BE2C (cell line): Measurements from ENCODE around the gene MCM5.
"Not testable (repeated sequence)": the region's sequence is repeated elsewhere in the genome, so short reads cannot be mapped to it uniquely, and the experiment has no call there.

ENCODE experiments used
- DNase-seq: peaks from one replicate; pipeline ENCODE4 v3.0.0-alpha.2; 2020
- H3K27me3 ChIP-seq: fragments of 250-450 bp; sonication (Bioruptor Pico); 2 replicates; pipeline ENCODE4 v1.5.1; 2020; ENCODE audit warnings: mild to moderate bottlenecking
- H3K36me3 ChIP-seq: fragments of 250-450 bp; sonication (Bioruptor Pico); 2 replicates; pipeline ENCODE4 v1.5.1; 2020; ENCODE audit warnings: mild to moderate bottlenecking
- H3K4me1 ChIP-seq: fragments of 250-450 bp; sonication (Bioruptor Pico); 2 replicates; pipeline ENCODE4 v1.5.1; 2020
- H3K4me3 ChIP-seq: 2 replicates; pipeline ENCODE4 v1.5.1; 2011; ENCODE audit warnings: low read depth, low read length
- H3K9me3 ChIP-seq: fragments of 250-450 bp; sonication (Bioruptor Pico); 2 replicates; pipeline ENCODE4 v1.5.1; 2020
- TF ChIP-seq, protein P1 (sequence below): IDR thresholded peaks from 2 replicates; pipeline ENCODE4 v1.5.1; 2012; ENCODE audit warnings: mild to moderate bottlenecking, low read depth, low read length

MCM5 gene

DNA sequence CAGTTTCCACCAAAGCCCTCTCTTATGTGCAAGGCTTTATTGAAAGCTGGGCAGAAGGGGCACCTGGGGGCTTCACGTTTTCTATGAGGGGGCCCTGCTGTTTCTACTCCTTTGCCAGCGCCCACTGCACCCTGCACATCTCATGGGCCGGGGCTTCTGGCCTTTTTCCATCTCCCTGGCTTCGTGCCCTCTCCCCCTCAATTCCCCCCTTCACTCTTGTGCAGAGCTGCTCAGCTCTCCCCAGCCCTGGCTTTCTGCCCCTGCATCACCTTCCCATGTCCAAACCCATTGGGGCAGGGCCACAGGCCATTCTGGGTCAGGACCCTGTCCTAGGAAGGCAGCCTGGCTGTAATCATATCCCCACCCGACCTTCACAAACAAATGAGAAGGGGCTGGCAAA lies 36.5 kb downstream of the MCM5 start:
- peaks cover 30% of the 10 kb centered on the region for H3K36me3 ChIP-seq
- no peaks in the 10 kb centered on the region for H3K27me3 ChIP-seq
- H3K4me1 ChIP-seq: no peaks in the 10 kb centered on the region
- peaks cover 5% of the 10 kb centered on the region; the same call in 1 of the 2 replicates for H3K9me3 ChIP-seq
- H3K4me3 ChIP-seq: no peak overlapping the region
- TF ChIP-seq, protein P1, sequence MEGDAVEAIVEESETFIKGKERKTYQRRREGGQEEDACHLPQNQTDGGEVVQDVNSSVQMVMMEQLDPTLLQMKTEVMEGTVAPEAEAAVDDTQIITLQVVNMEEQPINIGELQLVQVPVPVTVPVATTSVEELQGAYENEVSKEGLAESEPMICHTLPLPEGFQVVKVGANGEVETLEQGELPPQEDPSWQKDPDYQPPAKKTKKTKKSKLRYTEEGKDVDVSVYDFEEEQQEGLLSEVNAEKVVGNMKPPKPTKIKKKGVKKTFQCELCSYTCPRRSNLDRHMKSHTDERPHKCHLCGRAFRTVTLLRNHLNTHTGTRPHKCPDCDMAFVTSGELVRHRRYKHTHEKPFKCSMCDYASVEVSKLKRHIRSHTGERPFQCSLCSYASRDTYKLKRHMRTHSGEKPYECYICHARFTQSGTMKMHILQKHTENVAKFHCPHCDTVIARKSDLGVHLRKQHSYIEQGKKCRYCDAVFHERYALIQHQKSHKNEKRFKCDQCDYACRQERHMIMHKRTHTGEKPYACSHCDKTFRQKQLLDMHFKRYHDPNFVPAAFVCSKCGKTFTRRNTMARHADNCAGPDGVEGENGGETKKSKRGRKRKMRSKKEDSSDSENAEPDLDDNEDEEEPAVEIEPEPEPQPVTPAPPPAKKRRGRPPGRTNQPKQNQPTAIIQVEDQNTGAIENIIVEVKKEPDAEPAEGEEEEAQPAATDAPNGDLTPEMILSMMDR: no peak
- no peak for DNase-seq

DNA sequence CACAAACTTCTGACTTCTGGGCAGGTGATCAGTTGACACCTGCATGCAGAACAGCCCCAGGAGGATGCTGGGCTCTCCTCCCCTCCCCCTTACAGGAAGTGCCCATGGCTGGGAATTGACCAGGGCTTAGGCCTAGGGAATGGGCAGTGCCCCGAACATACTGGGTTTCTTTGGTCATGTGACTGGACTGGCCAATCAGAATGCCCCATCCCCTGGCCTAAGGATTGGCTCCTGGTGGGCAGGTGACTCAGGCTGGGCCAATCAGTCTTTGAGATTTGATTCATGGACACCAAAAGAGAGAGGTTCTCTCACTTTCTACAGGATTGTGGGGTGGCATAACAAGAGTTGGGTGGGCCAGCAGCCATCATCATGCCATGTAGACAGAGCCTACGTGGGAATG lies 37.1 kb downstream of the MCM5 start:
- Histone ChIP-seq H3K36me3 (peaks cover 25% of the 10 kb centered on the region), H3K9me3 (peaks cover 5% of the 10 kb centered on the region; the same call in 1 of the 2 replicates), H3K4me3 (no peak overlapping the region), H3K4me1 (no peaks in the 10 kb centered on the region), H3K27me3 (no peaks in the 10 kb centered on the region)
- peak; percentile 55 for DNase-seq
- TF ChIP-seq, protein P1: no peak

DNA sequence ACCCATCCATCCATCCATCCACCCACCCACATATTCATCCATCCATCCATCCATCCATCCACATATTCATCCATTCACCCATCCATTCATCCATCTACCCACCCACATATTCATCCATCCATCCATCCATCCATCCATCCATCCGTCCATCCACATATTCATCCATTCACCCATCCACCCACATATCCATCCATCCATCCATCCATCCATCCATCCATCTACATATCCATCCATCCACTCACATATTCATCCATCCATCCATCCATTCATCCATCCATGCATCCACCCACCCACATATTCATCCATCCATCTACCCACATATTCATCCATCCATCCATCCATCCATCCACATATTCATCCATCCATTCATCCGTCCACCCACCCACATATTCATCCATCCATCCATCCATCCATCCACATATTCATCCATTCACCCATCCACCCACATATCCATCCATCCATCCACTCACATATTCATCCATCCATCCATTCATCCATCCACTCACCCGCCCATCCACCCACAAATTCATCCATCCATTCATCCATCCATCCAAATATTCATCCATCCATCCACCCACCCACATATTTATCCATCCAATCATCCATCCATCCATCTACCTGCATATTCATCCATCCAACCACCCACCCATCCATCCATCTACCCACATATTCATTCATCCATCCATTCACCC lies 38.9 kb downstream of the MCM5 start:
- DNase-seq, H3K9me3 ChIP-seq, H3K36me3 ChIP-seq, H3K27me3 ChIP-seq, H3K4me3 ChIP-seq, H3K4me1 ChIP-seq: not testable (repeated sequence)

DNA sequence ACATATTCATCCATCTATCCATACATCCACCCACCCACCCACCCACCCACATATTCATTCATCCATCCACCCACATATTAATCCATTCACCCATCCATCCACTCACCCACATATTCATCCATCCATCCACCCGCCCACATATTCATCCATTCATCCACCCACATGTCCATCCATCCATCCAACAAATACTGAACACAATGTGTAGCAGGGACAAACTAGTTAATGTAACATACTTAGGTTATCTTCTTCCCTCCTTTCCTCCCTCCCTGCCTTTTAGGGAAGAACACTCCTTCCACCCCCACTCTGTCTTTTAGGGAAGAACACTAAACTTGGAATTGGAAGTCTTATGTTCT lies 39.4 kb downstream of the MCM5 start:
- TF ChIP-seq, protein P1: no peak
- Histone ChIP-seq H3K4me1 (no peaks in the 10 kb centered on the region), H3K36me3 (peaks cover 4% of the 10 kb centered on the region), H3K9me3 (no peaks in the 10 kb centered on the region), H3K27me3 (no peaks in the 10 kb centered on the region), H3K4me3 (no peak overlapping the region)
- DNase-seq: no peak

DNA sequence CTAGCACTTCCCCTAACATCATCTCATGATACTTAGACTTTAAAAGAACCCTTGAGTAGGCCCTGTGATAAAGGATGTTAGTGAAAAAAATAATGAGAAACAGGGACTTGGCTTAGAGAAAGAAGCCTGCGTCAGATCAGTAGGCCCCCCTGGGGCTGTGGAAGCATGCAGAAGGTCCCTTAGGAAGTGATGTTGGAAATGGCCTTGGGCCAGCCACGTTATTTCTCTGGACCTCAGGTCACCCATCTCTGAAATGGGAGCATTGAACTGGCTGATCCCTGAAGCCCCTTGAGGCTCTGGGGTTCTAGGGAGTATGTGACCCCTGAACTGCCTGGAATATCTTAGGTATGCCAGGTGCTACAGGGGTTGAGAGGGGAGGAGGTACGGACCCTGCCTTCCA lies 40.2 kb downstream of the MCM5 start:
- TF ChIP-seq, protein P1: no peak
- H3K36me3 ChIP-seq: no peaks in the 10 kb centered on the region
- DNase-seq: no peak
- H3K27me3 ChIP-seq: no peaks in the 10 kb centered on the region
- H3K9me3 ChIP-seq: no peaks in the 10 kb centered on the region
- H3K4me1 ChIP-seq: no peaks in the 10 kb centered on the region
- H3K4me3 ChIP-seq: no peak overlapping the region

DNA sequence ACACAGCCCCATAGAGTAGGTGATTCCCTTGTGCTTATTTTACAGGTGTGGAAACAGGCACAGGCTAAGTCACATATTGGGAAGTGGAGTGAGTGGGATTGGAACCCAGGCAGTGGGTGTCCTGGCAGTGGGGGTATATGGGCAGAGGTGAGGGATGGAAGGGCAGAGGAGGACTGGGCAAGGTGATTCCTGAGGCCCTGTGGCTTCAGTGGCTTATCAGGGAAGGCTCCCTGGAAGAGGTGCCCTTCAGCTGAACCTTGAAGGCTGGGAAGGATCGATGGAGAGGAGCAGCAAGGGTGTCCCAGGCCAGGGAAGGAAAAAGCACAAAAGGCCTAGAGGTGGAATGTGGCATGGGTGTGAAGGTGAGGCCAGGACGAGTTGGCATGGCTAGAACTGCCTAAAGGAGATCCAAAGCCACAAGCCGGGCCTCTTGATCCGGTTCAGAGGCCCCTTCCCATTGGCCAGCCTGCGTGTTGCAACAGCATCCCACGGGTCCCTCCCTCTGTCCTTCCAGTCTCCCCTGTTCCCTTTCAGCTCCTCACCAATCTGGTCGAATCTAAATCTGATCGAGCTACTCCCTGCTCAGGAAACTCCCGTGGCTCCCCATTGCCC lies 41.7 kb downstream of the MCM5 start:
- no peaks in the 10 kb centered on the region for H3K27me3 ChIP-seq
- no peak overlapping the region for H3K4me3 ChIP-seq
- no peaks in the 10 kb centered on the region; the same call in 1 of the 2 replicates for H3K4me1 ChIP-seq
- TF ChIP-seq, protein P1: no peak
- DNase-seq: no peak
- no peaks in the 10 kb centered on the region for H3K9me3 ChIP-seq
- no peaks in the 10 kb centered on the region for H3K36me3 ChIP-seq
